GM23338 (cell line): ENCODE data around the gene MEX3B. TPM values are rescaled to one million over a fixed set of nuclear protein-coding genes. Genes with fewer than 3 reads are reported as not detected.
"Not testable (repeated sequence)": the region's sequence is repeated elsewhere in the genome, so short reads cannot be mapped to it uniquely, and the experiment has no call there.

ENCODE experiments used
- ATAC-seq: fragments of 200-7000 bp; cut with Tn5 transposase; 3 replicates; pipeline ENCODE4 v1.9.1; 2020
- DNase-seq: peaks from one replicate; pipeline ENCODE4 v3.0.0-alpha.2; 2015; ENCODE audit warnings: low spot score
- H2AFZ ChIP-seq: fragments of 200-600 bp; sonication (generic); 2 replicates; pipeline ENCODE4 v1.8.0; 2016; ENCODE audit warnings: antibody characterized with exemption, mild to moderate bottlenecking, moderate library complexity
- H3F3A ChIP-seq: fragments of 200-600 bp; sonication (generic); replicated peaks from 2 replicates; pipeline ENCODE4 v1.8.0; 2017; ENCODE audit warnings: antibody characterized with exemption, mixed run types, low read depth
- H3K27ac ChIP-seq: fragments of 200-600 bp; sonication (generic); 2 replicates; pipeline ENCODE4 v1.6.1; 2016; ENCODE audit warnings: low read depth
- H3K27me3 ChIP-seq: fragments of 200-600 bp; sonication (generic); 2 replicates; pipeline ENCODE4 v1.8.0; 2016; ENCODE audit warnings: mild to moderate bottlenecking, mixed run types, moderate library complexity; ENCODE audit not compliant: insufficient read depth
- H3K36me3 ChIP-seq: fragments of 200-600 bp; sonication (generic); 2 replicates; pipeline ENCODE4 v1.8.0; 2016; ENCODE audit warnings: mild to moderate bottlenecking; ENCODE audit not compliant: insufficient read depth
- H3K4me1 ChIP-seq: fragments of 200-600 bp; sonication (generic); 2 replicates; pipeline ENCODE4 v1.8.0; 2016; ENCODE audit warnings: mild to moderate bottlenecking, moderate library complexity; ENCODE audit not compliant: insufficient read depth
- H3K4me2 ChIP-seq: fragments of 200-600 bp; sonication (generic); 2 replicates; pipeline ENCODE4 v1.7.1; 2017; ENCODE audit warnings: mixed run types
- H3K4me3 ChIP-seq: fragments of 200-600 bp; sonication (generic); 2 replicates; pipeline ENCODE4 v1.6.1; 2016; ENCODE audit warnings: mixed run types
- H3K79me2 ChIP-seq: fragments of 200-600 bp; sonication (generic); replicated peaks from 2 replicates; pipeline ENCODE4 v1.8.0; 2017; ENCODE audit warnings: mild to moderate bottlenecking; ENCODE audit not compliant: insufficient read depth
- H3K9me2 ChIP-seq: fragments of 200-600 bp; sonication (generic); 2 replicates; pipeline ENCODE4 v1.8.0; 2017; ENCODE audit not compliant: insufficient read depth
- H4K20me1 ChIP-seq: fragments of 200-600 bp; sonication (generic); replicated peaks from 2 replicates; pipeline ENCODE4 v1.8.0; 2017; ENCODE audit warnings: mild to moderate bottlenecking; ENCODE audit not compliant: insufficient read depth
- H3K27ac Mint-ChIP-seq: 2 replicates; pipeline ENCODE4 v1.8.0; 2020; ENCODE audit warnings: inconsistent platforms, mild to moderate bottlenecking, moderate library complexity, mixed read lengths
- H3K27me3 Mint-ChIP-seq: 3 replicates; pipeline ENCODE4 v1.8.0; 2022; ENCODE audit warnings: low read depth, mild to moderate bottlenecking, moderate library complexity, mixed read lengths, inconsistent platforms; ENCODE audit not compliant: insufficient read depth, poor library complexity
- H3K36me3 Mint-ChIP-seq: 3 replicates; pipeline ENCODE4 v1.8.0; 2021; ENCODE audit warnings: low read depth, mild to moderate bottlenecking, inconsistent platforms, moderate library complexity, mixed read lengths
- H3K4me1 Mint-ChIP-seq: 3 replicates; pipeline ENCODE4 v1.8.0; 2020; ENCODE audit warnings: mild to moderate bottlenecking, inconsistent platforms, mixed read lengths
- H3K4me3 Mint-ChIP-seq: 3 replicates; pipeline ENCODE4 v1.8.0; 2021; ENCODE audit warnings: moderate library complexity, mild to moderate bottlenecking, inconsistent platforms, mixed read lengths
- H3K9me3 Mint-ChIP-seq: 3 replicates; pipeline ENCODE4 v1.8.0; 2020; ENCODE audit warnings: moderate library complexity, mild to moderate bottlenecking, inconsistent platforms, mixed read lengths
- CREB1 ChIP-seq: fragments of 250-450 bp; sonication (Bioruptor Pico); IDR thresholded peaks from 2 replicates; pipeline ENCODE4 v1.5.0; 2020; ENCODE audit warnings: low read depth, mild to moderate bottlenecking, moderate library complexity
- EZH2phosphoT487 ChIP-seq: fragments of 200-600 bp; sonication (generic); IDR thresholded peaks from one replicate; pipeline ENCODE4 v1.8.1; 2018; ENCODE audit warnings: antibody characterized with exemption; ENCODE audit not compliant: unreplicated experiment
- JUNB ChIP-seq: IDR thresholded peaks from one replicate; pipeline ENCODE4 v1.6.1; 2016; ENCODE audit warnings: antibody characterized with exemption; ENCODE audit not compliant: unreplicated experiment
- POLR2AphosphoS5 ChIP-seq: IDR thresholded peaks from 2 replicates; pipeline ENCODE4 v1.6.1; 2016; ENCODE audit warnings: antibody characterized with exemption, low read depth
- STAT1 ChIP-seq: IDR thresholded peaks from one replicate; pipeline ENCODE4 v1.6.1; 2016; ENCODE audit warnings: antibody characterized with exemption; ENCODE audit not compliant: unreplicated experiment
- ZNF114 ChIP-seq: fragments of 250-450 bp; sonication (Bioruptor Pico); IDR thresholded peaks from 2 replicates; pipeline ENCODE4 v1.5.0; 2020; ENCODE audit warnings: mild to moderate bottlenecking, moderate library complexity
- ZNF331 ChIP-seq: fragments of 250-450 bp; sonication (Bioruptor Pico); IDR thresholded peaks from 2 replicates; pipeline ENCODE4 v1.5.0; 2020; ENCODE audit warnings: low read depth, mild to moderate bottlenecking, moderate library complexity
- polyA plus RNA-seq: library from polyadenylated mRNA; unstranded; fragments of >200 nt; fragmentation: Nextera tagmentation; extraction: Ambion mirVana; gene quantifications from 2 replicates; pipeline ENCODE4 v1.2.1, GENCODE V29; 2016
- total RNA-seq: library from RNA; depleted of rRNA; stranded (reverse); fragments of >200 nt; shearing (Covaris generic); gene quantifications from 2 replicates; pipeline ENCODE4 v1.2.3, GENCODE V29; 2014
- TF ChIP-seq, protein P1 (sequence below): IDR thresholded peaks from 2 replicates; pipeline ENCODE4 v1.6.1; 2016; ENCODE audit warnings: antibody characterized with exemption
- TF ChIP-seq, protein P2 (sequence below): IDR thresholded peaks from one replicate; pipeline ENCODE4 v1.6.1; 2018; ENCODE audit warnings: antibody characterized with exemption; ENCODE audit not compliant: unreplicated experiment
- TF ChIP-seq, protein P3 (sequence below), 2 experiments: fragments of 200-600 bp in 1 of 2; sonication (generic) in 1 of 2; conservative IDR thresholded peaks; 2 replicates each; pipeline versions ENCODE4 v1.5.1 to v1.6.1; 2016 to 2017; ENCODE audit warnings: antibody characterized with exemption in 2 of 2, low read depth in 2 of 2, mild to moderate bottlenecking in 2 of 2, moderate library complexity in 1 of 2

MEX3B gene
- total and polyA plus RNA-seq, 2 experiments from 2014 or later, result 5.3 to 15.7 TPM

DNA sequence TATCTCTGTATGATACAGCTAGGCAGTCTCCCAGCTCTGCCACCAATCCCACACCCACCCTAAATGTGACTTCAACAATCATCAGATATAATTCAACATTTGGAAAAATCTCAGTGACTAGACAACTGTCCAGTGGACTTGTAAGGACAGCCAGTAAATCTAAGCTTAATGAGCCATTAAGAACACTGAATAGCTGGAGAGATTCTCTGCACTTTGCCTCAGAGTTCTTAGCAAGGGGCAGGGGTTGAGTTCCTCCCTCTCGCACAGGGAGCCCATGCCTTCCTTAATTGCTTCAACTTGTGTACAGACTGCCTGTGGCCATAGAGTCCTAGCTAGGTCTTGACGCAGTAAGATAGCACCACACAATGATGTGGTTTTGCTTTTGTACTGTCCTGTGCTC is 15.6 kb downstream of the MEX3B start (continued):
- no peak for TF ChIP-seq ZNF331 (CRISPR knock-in tag)
- no peak for TF ChIP-seq CREB1 (CRISPR knock-in tag)
- TF ChIP-seq EZH2phosphoT487, result no peak

DNA sequence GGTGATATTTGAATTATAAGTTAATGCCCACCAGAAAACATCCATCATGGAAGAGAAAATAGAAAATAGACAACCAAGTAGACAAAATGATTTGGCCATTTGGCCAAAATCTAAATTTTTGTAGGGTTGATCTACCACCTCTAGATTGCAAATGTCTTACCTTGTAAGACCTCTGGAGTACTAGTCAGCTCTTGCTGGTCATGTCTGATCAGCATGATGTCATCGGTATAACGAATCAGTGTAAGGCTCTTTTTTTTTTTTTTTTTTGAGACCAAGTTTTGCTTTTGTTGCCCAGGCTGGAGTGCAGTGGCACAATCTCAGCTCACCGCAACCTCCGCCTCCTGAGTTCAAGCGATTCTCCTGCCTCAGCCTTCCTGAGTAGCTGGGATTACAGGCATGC is 17.7 kb downstream of the MEX3B start:
- peaks cover 12% of the 10 kb centered on the region for H3K9me2 ChIP-seq
- H3K4me1 Mint-ChIP-seq, H3K4me2 ChIP-seq, H3K4me3 Mint-ChIP-seq, H3K36me3 ChIP-seq, H2AFZ ChIP-seq, H3F3A ChIP-seq, H3K27me3 Mint-ChIP-seq, H3K36me3 Mint-ChIP-seq, H4K20me1 ChIP-seq, H3K27me3 ChIP-seq, ATAC-seq, H3K9me3 Mint-ChIP-seq, DNase-seq, H3K79me2 ChIP-seq, H3K27ac ChIP-seq, H3K4me3 ChIP-seq, H3K27ac Mint-ChIP-seq, H3K4me1 ChIP-seq: not testable (repeated sequence)

DNA sequence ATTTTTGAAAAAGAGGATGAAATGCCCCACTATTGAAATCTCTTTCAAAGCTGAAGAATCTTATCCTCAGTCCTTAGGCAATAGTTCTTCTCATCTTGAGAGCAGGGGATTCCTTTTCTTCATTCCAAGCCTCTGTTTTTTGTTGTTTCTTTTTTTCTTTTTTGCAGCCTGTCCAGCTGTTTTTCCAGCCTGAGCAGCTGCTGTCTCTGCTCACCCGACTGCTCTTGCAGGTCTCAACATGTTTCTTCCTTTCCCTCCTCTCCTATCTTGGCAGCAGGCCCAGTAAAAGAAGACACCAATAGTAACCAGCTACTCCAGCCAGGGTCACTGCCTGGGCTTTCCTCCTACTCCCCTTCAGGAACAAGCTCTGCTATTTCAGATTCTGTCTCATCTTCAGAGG is 23.8 kb downstream of the MEX3B start:
- Mint-ChIP-seq H3K36me3 (no peaks in the 10 kb centered on the region), H3K9me3 (no peaks in the 10 kb centered on the region), H3K27me3 (no peaks in the 10 kb centered on the region), H3K4me3 (no peak overlapping the region), H3K4me1 (peaks cover 6% of the 10 kb centered on the region; the same call in 2 of the 3 replicates), H3K27ac (no peak overlapping the region)
- no peaks in the 10 kb centered on the region for H3K4me1 ChIP-seq
- H3K4me2 ChIP-seq, result no peak overlapping the region
- no peak overlapping the region for H2AFZ ChIP-seq
- DNase-seq (no peak), ATAC-seq (no peak)
- no peaks in the 10 kb centered on the region for H3K36me3 ChIP-seq
- H3K79me2 ChIP-seq, result no peaks in the 10 kb centered on the region
- H3K27me3 ChIP-seq, result no peaks in the 10 kb centered on the region
- no peak for TF ChIP-seq JUNB
- no peak for TF ChIP-seq ZNF331 (CRISPR knock-in tag)
- no peak for TF ChIP-seq ZNF114 (CRISPR knock-in tag)
- TF ChIP-seq, protein P1, sequence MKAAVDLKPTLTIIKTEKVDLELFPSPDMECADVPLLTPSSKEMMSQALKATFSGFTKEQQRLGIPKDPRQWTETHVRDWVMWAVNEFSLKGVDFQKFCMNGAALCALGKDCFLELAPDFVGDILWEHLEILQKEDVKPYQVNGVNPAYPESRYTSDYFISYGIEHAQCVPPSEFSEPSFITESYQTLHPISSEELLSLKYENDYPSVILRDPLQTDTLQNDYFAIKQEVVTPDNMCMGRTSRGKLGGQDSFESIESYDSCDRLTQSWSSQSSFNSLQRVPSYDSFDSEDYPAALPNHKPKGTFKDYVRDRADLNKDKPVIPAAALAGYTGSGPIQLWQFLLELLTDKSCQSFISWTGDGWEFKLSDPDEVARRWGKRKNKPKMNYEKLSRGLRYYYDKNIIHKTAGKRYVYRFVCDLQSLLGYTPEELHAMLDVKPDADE, result no peak
- TF ChIP-seq EZH2phosphoT487, result no peak
- no peak for TF ChIP-seq POLR2AphosphoS5
- peaks cover 22% of the 10 kb centered on the region for H3K9me2 ChIP-seq
- H3K27ac ChIP-seq, result no peak overlapping the region
- no peaks in the 10 kb centered on the region for H4K20me1 ChIP-seq
- no peak overlapping the region for H3K4me3 ChIP-seq
- no peaks in the 10 kb centered on the region for H3F3A ChIP-seq

DNA sequence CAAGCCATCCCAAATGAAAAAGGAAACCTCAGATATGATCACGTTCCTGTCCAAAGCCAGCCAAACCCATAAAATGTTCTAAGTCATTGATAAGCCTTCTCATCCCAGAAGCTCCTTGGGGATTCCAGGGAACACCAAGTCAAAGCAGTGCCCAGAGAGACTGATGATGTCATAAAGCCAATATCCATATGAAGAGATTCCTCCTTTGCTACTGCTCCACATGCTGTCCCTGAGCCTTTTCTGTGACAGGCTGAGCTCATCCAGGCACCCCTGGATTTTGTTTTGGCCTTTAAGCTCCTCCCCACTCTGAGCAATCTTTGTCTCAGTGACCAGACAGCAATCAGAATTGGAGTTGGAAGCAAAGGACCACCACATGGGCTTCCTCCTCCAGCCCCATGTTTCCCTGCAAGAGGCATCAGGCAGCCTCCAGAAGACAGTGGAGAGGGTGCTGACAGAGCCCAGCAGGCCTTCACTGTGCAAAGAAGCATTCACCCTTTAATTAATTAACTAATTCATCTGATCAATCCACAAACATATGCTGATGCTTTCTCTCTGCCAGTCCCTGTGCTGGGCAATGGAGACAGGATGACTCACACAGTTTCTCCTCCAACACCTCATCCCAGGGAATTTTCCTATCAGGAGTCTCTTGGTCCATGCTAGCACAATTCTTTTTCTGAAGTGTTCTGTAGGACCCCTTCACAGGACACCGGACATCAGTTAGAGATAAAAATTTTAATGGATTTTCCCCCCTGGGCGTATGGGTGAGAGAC is 25.0 kb downstream of the MEX3B start:
- Histone ChIP-seq H3F3A (no peaks in the 10 kb centered on the region), H3K4me3 (no peak overlapping the region), H3K36me3 (no peaks in the 10 kb centered on the region), H3K27ac (no peak overlapping the region), H3K27me3 (no peaks in the 10 kb centered on the region), H3K79me2 (no peaks in the 10 kb centered on the region), H3K4me1 (no peaks in the 10 kb centered on the region), H4K20me1 (no peaks in the 10 kb centered on the region), H3K9me2 (peaks cover 17% of the 10 kb centered on the region; the same call in 1 of the 2 replicates), H2AFZ (peak overlapping the region; percentile 47; the same call in 1 of the 2 replicates), H3K4me2 (no peak overlapping the region)
- ATAC-seq (no peak), DNase-seq (no peak)
- Mint-ChIP-seq H3K4me1 (peaks cover 6% of the 10 kb centered on the region; the same call in 2 of the 3 replicates), H3K27me3 (peaks cover 2% of the 10 kb centered on the region), H3K9me3 (no peaks in the 10 kb centered on the region), H3K4me3 (no peak overlapping the region), H3K27ac (no peak overlapping the region), H3K36me3 (no peaks in the 10 kb centered on the region)
- TF ChIP-seq JUNB (no peak), EZH2phosphoT487 (no peak), STAT1 (no peak), ZNF331 (CRISPR knock-in tag) (no peak), POLR2AphosphoS5 (no peak)
- TF ChIP-seq, protein P2, sequence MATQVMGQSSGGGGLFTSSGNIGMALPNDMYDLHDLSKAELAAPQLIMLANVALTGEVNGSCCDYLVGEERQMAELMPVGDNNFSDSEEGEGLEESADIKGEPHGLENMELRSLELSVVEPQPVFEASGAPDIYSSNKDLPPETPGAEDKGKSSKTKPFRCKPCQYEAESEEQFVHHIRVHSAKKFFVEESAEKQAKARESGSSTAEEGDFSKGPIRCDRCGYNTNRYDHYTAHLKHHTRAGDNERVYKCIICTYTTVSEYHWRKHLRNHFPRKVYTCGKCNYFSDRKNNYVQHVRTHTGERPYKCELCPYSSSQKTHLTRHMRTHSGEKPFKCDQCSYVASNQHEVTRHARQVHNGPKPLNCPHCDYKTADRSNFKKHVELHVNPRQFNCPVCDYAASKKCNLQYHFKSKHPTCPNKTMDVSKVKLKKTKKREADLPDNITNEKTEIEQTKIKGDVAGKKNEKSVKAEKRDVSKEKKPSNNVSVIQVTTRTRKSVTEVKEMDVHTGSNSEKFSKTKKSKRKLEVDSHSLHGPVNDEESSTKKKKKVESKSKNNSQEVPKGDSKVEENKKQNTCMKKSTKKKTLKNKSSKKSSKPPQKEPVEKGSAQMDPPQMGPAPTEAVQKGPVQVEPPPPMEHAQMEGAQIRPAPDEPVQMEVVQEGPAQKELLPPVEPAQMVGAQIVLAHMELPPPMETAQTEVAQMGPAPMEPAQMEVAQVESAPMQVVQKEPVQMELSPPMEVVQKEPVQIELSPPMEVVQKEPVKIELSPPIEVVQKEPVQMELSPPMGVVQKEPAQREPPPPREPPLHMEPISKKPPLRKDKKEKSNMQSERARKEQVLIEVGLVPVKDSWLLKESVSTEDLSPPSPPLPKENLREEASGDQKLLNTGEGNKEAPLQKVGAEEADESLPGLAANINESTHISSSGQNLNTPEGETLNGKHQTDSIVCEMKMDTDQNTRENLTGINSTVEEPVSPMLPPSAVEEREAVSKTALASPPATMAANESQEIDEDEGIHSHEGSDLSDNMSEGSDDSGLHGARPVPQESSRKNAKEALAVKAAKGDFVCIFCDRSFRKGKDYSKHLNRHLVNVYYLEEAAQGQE, result no peak
- TF ChIP-seq, protein P3, sequence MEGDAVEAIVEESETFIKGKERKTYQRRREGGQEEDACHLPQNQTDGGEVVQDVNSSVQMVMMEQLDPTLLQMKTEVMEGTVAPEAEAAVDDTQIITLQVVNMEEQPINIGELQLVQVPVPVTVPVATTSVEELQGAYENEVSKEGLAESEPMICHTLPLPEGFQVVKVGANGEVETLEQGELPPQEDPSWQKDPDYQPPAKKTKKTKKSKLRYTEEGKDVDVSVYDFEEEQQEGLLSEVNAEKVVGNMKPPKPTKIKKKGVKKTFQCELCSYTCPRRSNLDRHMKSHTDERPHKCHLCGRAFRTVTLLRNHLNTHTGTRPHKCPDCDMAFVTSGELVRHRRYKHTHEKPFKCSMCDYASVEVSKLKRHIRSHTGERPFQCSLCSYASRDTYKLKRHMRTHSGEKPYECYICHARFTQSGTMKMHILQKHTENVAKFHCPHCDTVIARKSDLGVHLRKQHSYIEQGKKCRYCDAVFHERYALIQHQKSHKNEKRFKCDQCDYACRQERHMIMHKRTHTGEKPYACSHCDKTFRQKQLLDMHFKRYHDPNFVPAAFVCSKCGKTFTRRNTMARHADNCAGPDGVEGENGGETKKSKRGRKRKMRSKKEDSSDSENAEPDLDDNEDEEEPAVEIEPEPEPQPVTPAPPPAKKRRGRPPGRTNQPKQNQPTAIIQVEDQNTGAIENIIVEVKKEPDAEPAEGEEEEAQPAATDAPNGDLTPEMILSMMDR (conservative IDR thresholded peaks at IDR 0.05; ENCODE audit: low read depth in 2 of 2), result no peak
